HAP-1 (cell line): ENCODE measurements around the gene TSSC4.

Experiments
- DNase-seq, 2 experiments: peaks; one replicate each; pipeline ENCODE4 v3.0.0-alpha.2; 2016 to 2020; ENCODE audit warnings: low spot score in 2 of 2
- H3K27me3 ChIP-seq: fragments of 250-450 bp; sonication (Bioruptor Pico); 2 replicates; pipeline ENCODE4 v1.5.1; 2020; ENCODE audit warnings: low read depth, mild to moderate bottlenecking, moderate library complexity
- H3K36me3 ChIP-seq: fragments of 250-450 bp; sonication (Bioruptor Pico); replicated peaks from 2 replicates; pipeline ENCODE4 v1.5.1; 2020; ENCODE audit warnings: mild to moderate bottlenecking
- H3K4me1 ChIP-seq: fragments of 250-450 bp; sonication (Bioruptor Pico); 2 replicates; pipeline ENCODE4 v1.5.1; 2020; ENCODE audit warnings: mild to moderate bottlenecking
- H3K4me3 ChIP-seq: fragments of 250-450 bp; sonication (Bioruptor Pico); 2 replicates; pipeline ENCODE4 v1.5.1; 2020; ENCODE audit warnings: mild to moderate bottlenecking, moderate library complexity
- H3K9me3 ChIP-seq: fragments of 250-450 bp; sonication (Bioruptor Pico); 2 replicates; pipeline ENCODE4 v1.5.1; 2020; ENCODE audit warnings: mild to moderate bottlenecking, moderate library complexity
- in situ Hi-C: fragments of 300-500 bp; cut with MboI; formaldehyde crosslinking; loops from 3 replicates; pipeline ENCODE4 v1.14.3; 2020; ENCODE audit warnings: low sequenced_read_pairs, inconsistent platforms, mixed read lengths

The TSSC4 gene

GRCh38 chr11:2436521-2437031, 36.0 kb downstream of the TSSC4 start:
- in situ Hi-C loops: no loop called here
- Histone ChIP-seq H3K4me3 (no peak overlapping the region), H3K9me3 (no peaks in the 10 kb centered on the region), H3K4me1 (no peaks in the 10 kb centered on the region), H3K36me3 (no peaks in the 10 kb centered on the region), H3K27me3 (peaks cover 7% of the 10 kb centered on the region; the same call in 1 of the 2 replicates)
- no peak for DNase-seq

DNA sequence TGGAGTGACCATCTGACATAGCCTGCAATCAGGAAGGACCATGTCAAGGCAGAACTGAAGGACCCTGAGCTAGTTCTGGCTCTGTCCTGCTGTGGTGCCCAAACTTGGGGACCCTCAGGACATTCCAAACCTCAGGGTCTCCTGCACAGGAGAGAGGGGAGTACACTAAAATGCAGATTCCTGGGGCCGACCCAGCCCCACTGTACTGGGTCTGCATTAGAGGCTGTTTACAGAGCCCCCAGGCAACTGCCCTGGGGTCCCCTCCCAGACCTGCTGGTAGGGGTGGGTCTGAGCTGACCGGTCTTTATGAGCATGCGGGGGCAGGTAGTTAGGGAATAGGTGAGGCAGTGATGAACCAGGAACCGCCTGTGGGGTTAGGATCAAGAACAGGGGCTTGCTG, 37.0 kb downstream of the TSSC4 start:
- no peaks in the 10 kb centered on the region for H3K4me1 ChIP-seq
- H3K27me3 ChIP-seq: peaks cover 7% of the 10 kb centered on the region; the same call in 1 of the 2 replicates
- in situ Hi-C loops: no loop called here
- H3K4me3 ChIP-seq: no peak overlapping the region
- no peaks in the 10 kb centered on the region for H3K9me3 ChIP-seq
- no peaks in the 10 kb centered on the region for H3K36me3 ChIP-seq
- DNase-seq: no peak

DNA sequence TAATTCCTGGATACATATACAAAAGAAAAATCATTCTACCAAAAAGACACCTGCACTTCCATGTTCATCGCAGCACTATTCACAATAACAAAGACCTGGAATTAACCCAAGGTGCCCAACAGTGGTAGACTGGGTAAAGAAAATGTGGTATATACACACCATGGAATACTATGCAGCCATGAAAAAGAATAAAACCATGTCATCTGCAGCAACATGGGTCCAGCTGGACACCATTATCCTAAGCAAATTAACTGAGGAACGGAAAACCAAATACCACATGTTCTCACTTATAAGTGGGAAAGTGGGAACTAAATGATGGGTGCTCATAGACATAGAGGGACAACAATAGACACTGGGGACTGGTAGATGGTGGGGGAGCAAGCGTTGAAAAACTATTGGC, 39.3 kb downstream of the TSSC4 start:
- DNase-seq: no peak
- no peak overlapping the region for H3K4me3 ChIP-seq
- in situ Hi-C loops: no loop called here
- no peaks in the 10 kb centered on the region for H3K36me3 ChIP-seq
- peaks cover 7% of the 10 kb centered on the region; the same call in 1 of the 2 replicates for H3K27me3 ChIP-seq
- no peaks in the 10 kb centered on the region for H3K9me3 ChIP-seq
- H3K4me1 ChIP-seq: no peaks in the 10 kb centered on the region

GRCh38 chr11:2440646-2441045, 40.1 kb downstream of the TSSC4 start:
- H3K9me3 ChIP-seq: no peaks in the 10 kb centered on the region
- no peak overlapping the region for H3K4me3 ChIP-seq
- no peaks in the 10 kb centered on the region for H3K4me1 ChIP-seq
- no peak for DNase-seq
- H3K27me3 ChIP-seq: peaks cover 8% of the 10 kb centered on the region; the same call in 1 of the 2 replicates
- H3K36me3 ChIP-seq: no peaks in the 10 kb centered on the region
- in situ Hi-C loops: no loop called here

- H3K9me3 ChIP-seq: no peaks in the 10 kb centered on the region
- H3K27me3 ChIP-seq: peaks cover 10% of the 10 kb centered on the region; the same call in 1 of the 2 replicates
- in situ Hi-C loops: no loop called here
Observed at GRCh38 chr11:2441171-2441570, 40.6 kb downstream of the TSSC4 start.

DNA sequence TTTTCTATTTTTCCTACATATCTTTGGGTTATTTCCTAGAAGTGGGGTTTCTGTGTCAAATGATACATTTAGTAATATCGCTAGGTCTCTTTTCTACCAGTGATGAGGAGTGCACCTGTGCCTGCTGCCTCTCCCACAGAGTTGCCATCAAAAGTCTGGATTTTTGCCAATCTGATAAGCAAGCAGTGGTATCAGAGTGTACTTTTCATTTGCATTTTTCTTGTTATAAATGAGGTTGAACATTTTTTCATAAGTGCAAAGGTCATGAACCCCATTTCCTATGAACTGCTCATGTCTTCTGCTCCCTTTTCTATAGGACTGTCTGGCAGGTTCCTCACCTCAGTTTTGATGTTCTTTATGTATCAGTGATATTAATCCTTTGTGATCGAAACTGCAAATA, 42.0 kb downstream of the TSSC4 start:
- DNase-seq: no peak
- no peak overlapping the region for H3K4me3 ChIP-seq
- H3K9me3 ChIP-seq: no peaks in the 10 kb centered on the region
- H3K27me3 ChIP-seq: 0 out of 2 replicates have a peak, but pooled peaks cover 3% of the 10 kb centered on the region
- in situ Hi-C loops: no loop called here
- no peaks in the 10 kb centered on the region for H3K4me1 ChIP-seq
- H3K36me3 ChIP-seq: no peaks in the 10 kb centered on the region

More at GRCh38 chr11:2441171-2441570, 40.6 kb downstream of the TSSC4 start:
- Histone ChIP-seq H3K36me3 (no peaks in the 10 kb centered on the region), H3K4me1 (no peaks in the 10 kb centered on the region), H3K4me3 (no peak overlapping the region)
- DNase-seq: no peak

GRCh38 chr11:2443406-2443805, 42.9 kb downstream of the TSSC4 start:
- no peaks in the 10 kb centered on the region for H3K9me3 ChIP-seq
- in situ Hi-C loops: no loop called here
- H3K27me3 ChIP-seq: 0 out of 2 replicates have a peak, but pooled peaks cover 3% of the 10 kb centered on the region
- no peaks in the 10 kb centered on the region for H3K36me3 ChIP-seq
- no peak overlapping the region for H3K4me3 ChIP-seq
- no peak for DNase-seq
- no peaks in the 10 kb centered on the region for H3K4me1 ChIP-seq

- in situ Hi-C loops: no loop called here
- peak within 1 kb of the TSS; percentile 29 for H3K4me3 ChIP-seq
Observed at GRCh38 chr11:2443881-2444820, 43.6 kb downstream of the TSSC4 start, which contains the start of gene TRPM5. Gene TRPM5, minus strand, starts transcription at chr11:2444514. Its CDS starts 21,478 bp downstream, at chr11:2423036.

DNA sequence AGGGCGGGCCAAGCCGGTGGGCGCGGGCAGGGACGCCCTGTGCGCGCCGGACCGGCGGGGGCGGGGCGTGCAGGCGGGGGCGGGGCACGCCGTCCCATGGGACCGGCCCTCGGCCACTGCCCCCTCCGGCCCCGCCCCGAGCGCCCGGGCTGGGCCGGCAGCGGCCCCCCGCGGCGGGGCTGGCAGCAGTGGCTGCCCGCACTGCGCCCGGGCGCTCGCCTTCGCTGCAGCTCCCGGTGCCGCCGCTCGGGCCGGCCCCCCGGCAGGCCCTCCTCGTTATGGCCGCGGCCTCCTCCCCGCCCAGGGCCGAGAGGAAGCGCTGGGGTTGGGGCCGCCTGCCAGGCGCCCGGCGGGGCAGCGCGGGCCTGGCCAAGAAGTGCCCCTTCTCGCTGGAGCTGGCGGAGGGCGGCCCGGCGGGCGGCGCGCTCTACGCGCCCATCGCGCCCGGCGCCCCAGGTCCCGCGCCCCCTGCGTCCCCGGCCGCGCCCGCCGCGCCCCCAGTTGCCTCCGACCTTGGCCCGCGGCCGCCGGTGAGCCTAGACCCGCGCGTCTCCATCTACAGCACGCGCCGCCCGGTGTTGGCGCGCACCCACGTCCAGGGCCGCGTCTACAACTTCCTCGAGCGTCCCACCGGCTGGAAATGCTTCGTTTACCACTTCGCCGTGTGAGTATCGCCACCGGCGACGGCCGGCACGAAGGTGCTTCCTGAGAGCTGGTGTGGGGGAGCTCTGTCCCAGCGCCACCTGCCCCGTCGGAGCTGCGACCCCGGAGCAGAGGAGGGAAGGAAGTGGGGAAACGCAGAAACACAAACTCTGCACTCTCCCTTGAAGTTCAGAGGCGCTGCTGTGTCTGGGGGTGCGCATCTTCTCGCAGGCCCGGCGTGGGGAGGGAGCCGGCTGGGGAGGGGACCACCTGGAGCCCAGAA, 44.5 kb downstream of the TSSC4 start, which contains the start of gene KCNQ1:
Gene KCNQ1, plus strand, starts transcription at position 188 of the 925 bp plus-strand sequence. Its CDS starts 91 bp downstream, at position 279.
- 0 out of 2 replicates have a peak, but pooled peaks cover 3% of the 10 kb centered on the region for H3K27me3 ChIP-seq
- no peaks in the 10 kb centered on the region for H3K36me3 ChIP-seq
- H3K9me3 ChIP-seq: no peaks in the 10 kb centered on the region
- peak; percentile 49 to 75 for DNase-seq
- peak within 1 kb of the TSS; percentile 29 for H3K4me3 ChIP-seq
- in situ Hi-C loops: no loop called here
- H3K4me1 ChIP-seq: no peaks in the 10 kb centered on the region

More at GRCh38 chr11:2443881-2444820, 43.6 kb downstream of the TSSC4 start, which contains the start of gene TRPM5:
- Histone ChIP-seq H3K9me3 (no peaks in the 10 kb centered on the region), H3K4me1 (no peaks in the 10 kb centered on the region), H3K36me3 (no peaks in the 10 kb centered on the region), H3K27me3 (0 out of 2 replicates have a peak, but pooled peaks cover 3% of the 10 kb centered on the region)
- no peak for DNase-seq

- H3K27me3 ChIP-seq: 0 out of 2 replicates have a peak, but pooled peaks cover 3% of the 10 kb centered on the region
- in situ Hi-C loops: no loop called here
Observed at GRCh38 chr11:2445746-2446551, 45.4 kb downstream of the TSSC4 start.

DNA sequence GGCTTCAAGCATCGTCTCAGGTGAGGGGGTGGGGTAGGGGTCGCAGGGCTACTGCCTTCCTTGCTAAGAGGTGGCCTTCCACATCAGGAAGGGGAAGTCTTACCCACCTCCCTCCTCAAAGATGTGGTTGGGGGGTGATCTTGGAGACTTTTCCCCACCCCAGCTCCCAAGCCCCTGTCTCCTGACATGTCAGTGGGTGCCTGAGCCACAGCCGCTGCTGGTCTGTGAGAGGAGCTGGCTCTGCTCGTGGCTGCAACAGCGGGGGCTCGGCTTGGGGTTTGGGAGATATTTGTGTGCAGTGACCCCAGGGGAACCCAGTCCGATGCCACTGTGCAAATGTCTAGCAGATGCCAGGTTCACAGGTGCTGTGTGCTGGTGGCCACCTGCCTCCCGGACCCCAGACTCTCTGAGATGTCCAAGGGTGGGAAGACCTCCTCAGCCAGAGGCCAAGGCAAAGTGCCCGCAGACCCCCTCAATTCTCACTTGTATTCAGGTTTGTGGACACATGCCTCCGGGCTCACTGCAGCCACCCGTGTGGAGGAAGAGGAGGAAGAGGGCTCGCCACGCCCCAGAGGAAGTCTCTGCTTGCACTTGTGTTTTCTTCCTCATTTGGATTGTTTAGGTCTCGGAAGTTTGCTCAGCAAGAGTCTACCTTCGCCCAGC, 46.2 kb downstream of the TSSC4 start:
- Histone ChIP-seq H3K4me3 (no peak overlapping the region), H3K4me1 (no peaks in the 10 kb centered on the region), H3K27me3 (0 out of 2 replicates have a peak, but pooled peaks cover 3% of the 10 kb centered on the region), H3K36me3 (no peaks in the 10 kb centered on the region), H3K9me3 (no peaks in the 10 kb centered on the region)
- DNase-seq: no peak
- in situ Hi-C loops: no loop called here

More at GRCh38 chr11:2445746-2446551, 45.4 kb downstream of the TSSC4 start:
- Histone ChIP-seq H3K4me3 (peak overlapping the region; percentile 29), H3K9me3 (no peaks in the 10 kb centered on the region), H3K36me3 (no peaks in the 10 kb centered on the region), H3K4me1 (no peaks in the 10 kb centered on the region)
- no peak for DNase-seq
